GM19099 (cell line): Measurements from ENCODE around the gene GOLGA6A.

Experiments
- POLR2A ChIP-seq: IDR thresholded peaks from 3 replicates; pipeline ENCODE4 v1.6.1; 2011; ENCODE audit warnings: low read depth; ENCODE audit not compliant: insufficient read length; ENCODE audit errors: extremely low read depth

The GOLGA6A gene

DNA sequence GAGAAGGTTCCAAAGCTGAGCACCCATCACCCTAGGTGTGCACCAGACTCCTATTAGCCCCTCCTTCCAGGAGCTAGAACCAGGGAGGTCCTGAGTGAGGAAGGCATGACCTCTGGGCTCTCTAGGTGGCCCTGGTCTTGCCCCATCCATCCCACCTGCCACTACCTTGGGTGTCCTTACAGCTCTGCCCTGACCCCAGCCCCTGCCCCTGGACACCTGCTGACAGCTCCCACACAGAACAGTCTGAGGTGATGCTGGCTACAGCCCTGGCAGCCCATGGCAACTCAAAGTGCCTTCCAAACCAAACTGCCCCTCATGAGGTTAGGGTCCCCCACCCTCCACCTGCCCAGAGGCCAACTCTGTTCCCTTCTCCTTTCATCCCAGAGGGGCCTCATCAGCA, 37.2 kb downstream of the GOLGA6A start:
- TF ChIP-seq POLR2A, result no peak

DNA sequence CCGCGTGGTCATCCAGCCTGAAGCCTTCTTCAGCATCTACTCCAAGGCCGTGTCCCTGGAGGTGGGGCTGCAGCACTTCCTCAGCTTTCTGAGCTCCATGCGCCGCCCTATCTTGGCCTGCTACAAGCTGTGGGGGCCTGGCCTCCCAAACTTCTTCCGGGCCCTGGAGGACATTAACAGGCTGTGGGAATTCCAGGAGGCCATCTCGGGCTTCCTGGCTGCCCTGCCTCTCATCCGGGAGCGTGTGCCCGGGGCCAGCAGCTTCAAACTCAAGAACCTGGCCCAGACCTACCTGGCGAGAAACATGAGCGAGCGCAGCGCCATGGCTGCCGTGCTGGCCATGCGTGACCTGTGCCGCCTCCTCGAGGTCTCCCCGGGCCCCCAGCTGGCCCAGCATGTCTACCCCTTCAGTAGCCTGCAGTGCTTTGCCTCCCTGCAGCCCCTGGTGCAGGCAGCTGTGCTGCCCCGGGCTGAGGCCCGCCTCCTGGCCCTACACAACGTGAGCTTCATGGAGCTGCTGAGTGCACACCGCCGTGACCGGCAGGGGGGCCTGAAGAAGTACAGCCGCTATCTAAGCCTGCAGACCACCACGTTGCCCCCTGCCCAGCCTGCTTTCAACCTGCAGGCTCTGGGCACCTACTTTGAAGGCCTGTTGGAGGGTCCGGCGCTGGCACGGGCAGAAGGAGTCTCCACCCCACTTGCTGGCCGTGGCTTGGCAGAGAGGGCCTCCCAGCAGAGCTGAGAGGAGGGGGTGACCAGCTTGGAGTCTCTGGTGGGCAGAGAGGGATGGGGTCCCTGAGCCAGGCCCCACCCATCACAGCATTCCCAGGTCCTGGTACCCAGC, 37.9 kb downstream of the GOLGA6A start:
- TF ChIP-seq POLR2A, result no peak

DNA sequence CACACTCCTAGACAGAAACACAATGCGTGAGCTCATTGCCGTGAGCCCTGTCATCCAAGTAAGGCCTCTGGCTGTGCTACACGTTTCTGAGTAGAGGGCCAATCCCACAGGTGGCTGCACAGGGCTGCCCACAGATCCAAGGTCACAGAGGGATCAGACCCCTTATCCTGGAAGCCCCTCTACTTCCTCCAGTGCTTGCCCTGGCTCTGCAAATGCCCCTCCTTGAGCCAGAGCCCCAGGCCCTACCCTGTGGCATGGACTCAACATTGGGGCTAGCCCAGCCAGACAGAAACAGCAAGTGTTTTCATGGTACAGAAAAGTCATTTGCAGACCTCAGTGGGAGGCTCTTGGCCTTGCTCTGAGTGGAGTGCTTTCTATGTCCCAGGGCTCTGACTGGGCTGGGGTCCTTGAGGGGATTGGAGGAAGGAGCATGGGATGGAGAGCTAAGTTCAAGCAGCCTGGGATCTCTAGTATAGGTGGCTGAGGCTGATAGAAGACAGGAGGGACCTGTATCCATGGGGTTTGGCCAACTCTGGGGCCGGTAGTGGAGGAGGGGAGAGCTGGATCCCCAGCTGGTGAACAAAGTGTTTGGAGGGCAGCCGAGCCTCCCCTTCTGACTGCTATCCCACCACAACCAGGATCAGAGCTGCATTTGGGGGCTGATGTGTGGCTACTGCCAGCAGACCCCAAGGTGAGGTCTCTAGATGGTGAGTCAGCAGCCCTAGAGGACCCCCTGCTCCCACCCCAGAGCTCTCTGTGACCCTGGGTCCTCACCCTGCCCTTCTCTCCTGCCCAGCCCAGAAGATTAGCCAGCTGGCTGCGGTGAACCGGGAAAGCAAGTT, 38.7 kb downstream of the GOLGA6A start:
- TF ChIP-seq POLR2A, result no peak

DNA sequence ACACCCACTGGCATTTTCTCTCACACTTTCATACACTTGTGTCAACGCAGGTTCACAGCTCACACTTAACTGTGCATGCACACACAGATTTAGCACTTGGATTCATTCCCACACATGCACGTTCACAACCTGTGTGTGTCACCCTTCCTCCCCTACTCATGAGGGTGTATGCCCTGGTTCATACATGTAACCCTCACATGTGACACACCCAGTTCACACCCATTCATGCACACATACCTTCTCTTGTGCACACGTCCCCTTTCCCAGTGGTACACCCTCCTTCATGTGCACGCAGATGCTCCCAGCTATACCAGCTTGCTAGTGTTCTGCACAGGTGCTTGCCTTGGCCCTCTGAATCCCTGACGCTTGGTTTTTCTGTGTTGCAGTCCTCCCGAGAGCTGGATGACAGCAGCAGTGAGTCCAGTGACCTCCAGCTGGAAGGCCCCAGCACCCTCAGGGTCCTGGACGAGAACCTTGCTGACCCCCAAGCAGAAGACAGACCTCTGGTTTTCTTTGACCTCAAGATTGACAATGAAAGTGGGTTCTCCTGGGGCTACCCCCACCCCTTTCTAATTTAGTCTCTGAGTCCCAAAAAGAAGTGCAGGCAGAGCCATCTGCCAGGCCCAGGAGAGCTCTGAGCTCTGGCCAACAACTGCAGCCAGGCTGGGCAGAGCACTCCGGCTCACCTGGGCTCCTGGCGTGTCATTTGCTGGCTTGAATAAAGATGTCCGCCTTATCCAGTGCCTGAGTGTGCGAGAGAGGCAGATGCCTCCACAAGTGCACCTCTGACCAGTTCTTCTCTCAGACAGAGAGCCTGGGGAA, 39.5 kb downstream of the GOLGA6A start:
- no peak for TF ChIP-seq POLR2A

DNA sequence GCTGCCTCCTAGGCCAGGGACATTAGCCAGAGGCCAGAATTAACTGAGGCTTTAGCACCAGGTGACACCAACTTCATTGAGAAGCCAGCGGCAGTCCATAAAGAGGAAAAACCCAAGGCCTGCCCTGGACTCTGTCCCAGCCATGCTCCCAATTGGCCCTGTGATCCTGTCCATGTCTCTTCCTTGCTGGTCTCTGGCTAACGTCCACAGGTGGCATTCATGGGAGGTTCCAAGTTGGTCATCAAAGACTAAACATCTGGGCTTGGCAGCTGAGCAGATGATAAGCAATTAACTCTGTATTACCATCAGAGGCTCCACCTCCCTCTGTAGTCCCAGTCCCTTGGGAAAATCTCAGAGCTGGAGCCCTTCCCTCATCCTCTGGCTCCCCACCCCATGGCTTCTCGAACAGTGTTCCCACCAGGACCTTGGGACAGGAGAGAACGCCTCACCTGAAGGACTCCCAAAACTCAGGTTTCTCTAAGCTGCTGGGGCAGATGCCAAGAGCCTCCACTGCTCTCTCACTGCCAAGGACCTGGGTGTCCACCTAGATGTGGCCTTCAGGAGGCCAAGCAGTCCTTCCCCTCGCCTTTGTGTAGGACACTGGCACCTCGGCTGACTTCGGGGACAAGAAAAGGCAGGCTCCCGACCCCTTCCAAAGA, 40.4 kb downstream of the GOLGA6A start:
- TF ChIP-seq POLR2A, result no peak

DNA sequence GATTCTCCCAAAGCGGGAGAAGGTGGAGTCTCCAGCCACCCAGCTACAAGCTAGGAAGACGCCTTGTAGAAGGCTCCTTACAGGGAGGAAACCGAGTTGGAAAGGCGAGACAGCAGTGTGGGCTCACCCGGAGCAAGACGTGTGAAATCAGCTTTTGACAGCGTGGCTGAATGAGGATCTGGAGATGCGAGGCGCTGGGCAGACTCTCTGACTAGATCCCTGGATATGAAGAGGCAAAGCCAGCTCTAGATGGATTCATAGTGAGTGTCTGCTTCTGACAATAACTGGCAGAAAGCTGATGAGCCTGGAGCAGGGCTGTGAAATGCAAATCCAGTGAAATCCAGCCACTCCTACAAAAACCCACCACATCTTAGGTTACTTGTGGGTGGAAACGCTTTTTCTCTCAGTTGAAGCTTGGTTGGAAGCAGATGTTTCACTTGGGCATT, 41.0 kb downstream of the GOLGA6A start:
- TF ChIP-seq POLR2A, result no peak

DNA sequence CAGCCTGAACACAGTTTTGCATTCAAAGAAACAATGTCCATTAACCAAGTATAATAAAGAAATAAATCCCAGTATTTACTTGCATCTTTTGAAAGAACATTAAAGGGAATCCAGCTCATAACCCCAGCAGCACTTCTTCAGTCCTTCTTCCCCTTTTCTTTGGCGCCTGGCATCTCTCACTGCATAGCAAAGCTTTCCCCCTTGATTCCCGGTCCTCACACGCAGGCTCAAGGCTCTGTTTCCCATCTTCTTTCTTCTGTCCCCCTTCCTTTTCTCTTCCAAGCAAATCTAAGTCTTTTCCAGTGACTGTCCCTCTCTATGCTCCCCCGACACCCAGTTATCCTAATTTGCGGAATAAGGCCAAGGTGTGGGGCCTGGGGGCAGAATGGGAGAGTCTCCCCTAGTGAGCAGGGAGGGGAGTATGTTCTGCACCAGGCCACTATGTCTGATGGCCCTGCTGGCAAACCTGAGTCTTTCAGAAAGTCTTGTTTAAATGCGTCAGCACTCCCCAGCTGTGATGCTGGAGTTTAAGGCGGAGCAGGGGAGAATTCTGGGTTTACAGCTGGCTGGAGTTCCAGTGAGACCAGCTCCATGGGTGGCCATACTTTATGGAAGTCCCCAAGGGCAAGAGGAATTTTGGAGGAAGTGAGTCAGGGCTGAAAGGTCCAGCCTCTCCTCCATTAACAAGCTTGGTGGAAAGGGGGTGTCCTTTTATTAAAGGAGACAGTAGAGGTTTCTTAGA, 42.1 kb downstream of the GOLGA6A start:
- TF ChIP-seq POLR2A, result no peak

DNA sequence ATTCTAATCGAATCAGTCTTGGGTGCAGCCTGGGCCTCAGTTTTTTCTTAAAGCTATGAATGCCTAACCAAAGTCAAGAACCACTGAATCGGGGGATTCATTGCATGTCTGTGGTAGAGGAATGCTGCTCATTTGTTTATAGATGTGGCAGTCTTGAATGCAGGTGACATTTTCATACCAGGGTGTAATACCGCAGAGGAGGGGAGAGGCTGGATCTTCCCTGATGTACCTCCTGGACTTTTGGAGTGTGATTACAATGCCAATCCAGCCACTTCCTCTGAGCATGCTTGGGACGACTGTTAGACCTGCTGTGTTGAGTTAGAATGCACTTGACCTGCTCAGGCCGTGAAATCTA, 42.7 kb downstream of the GOLGA6A start:
- TF ChIP-seq POLR2A, result no peak

DNA sequence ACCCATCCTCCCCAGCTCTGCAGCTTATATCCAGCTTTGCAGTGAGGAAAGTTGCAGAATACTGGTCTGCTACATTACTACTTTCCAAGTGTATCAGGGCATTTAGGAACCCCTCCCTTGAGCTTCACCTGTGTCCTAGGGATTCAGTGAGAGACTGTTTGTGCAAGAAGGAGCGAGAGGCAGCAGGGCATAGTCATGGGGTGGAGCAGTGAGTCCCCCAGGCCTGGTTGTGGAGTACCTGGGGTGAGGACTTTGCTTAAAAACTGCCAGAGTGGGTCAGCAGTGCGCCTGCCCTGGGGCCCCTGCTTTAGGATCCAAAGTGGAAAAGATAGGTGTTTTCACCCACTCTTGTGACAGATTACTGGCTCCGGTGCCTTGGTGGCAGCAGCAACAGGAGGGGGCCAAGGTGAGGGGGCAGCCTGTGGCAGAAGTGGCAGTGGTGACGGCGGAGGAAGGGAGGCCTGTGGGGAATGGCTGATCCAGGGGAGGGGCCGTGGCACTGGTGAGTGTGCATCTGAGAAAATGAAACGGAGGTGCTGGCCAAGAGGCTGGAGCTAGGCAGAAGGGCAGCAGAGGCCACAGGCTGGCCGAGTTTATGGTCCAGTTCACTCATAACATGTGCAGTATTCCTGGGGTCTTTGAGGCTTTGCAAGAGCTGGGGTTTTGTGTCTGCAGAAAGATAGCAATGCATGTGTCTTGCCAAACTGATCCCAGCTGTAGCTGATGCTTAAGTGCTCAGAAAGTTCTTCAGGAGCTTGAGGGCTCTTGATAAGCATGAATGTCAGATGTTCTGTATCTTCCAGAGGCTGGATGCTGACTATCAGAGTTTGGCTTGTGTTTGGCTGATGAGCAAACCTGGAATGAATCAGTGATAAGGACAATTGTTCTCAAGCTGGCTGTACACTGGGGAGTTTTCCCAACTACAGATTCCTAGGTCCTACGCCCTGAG, 43.4 kb downstream of the GOLGA6A start:
- TF ChIP-seq POLR2A, result no peak

DNA sequence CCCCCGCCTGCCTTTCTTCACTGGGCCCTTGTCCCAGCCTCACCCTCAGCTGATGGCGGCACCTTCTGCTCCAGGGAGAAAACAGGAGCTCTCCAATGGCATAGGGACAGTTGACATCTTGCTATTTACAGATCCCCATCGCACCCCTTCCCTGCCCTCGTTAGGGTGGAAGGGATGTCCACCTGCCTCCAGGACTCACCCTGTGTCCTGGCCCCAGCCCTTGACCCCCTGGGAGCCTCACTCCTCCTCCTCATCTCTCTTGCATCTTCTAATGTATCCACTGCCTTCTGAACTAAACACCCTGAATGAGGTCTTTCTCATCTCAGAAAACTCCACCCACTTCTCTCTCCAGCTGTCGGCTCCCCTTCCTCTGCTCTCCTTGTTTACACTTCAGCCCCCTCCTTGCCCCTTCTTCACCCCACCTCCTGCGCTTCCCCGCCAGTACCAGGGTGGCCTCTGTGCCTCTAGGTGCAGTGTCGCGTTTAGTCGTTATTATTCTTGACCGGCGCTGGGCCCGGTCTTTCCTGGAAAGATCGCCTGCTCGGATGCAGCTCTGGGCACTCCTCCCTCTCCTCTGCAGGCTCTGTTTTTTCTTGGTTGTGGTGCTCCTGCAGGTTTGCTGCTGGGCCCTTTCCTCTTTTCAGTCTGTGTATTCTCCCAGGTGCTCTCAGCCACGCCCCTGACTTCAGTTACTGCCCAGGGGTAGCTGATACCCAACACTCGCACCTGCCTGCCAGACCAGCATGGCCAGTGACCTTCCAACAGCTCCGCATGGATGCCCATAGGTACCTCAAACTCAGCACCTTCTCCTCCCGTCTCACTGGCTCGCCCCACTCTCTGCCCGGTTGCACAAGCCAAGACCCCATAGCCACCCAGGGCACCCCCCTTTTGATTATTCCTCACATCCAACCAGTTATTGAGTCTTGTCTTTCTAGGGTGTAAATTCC, 44.9 kb downstream of the GOLGA6A start:
- TF ChIP-seq POLR2A, result no peak

DNA sequence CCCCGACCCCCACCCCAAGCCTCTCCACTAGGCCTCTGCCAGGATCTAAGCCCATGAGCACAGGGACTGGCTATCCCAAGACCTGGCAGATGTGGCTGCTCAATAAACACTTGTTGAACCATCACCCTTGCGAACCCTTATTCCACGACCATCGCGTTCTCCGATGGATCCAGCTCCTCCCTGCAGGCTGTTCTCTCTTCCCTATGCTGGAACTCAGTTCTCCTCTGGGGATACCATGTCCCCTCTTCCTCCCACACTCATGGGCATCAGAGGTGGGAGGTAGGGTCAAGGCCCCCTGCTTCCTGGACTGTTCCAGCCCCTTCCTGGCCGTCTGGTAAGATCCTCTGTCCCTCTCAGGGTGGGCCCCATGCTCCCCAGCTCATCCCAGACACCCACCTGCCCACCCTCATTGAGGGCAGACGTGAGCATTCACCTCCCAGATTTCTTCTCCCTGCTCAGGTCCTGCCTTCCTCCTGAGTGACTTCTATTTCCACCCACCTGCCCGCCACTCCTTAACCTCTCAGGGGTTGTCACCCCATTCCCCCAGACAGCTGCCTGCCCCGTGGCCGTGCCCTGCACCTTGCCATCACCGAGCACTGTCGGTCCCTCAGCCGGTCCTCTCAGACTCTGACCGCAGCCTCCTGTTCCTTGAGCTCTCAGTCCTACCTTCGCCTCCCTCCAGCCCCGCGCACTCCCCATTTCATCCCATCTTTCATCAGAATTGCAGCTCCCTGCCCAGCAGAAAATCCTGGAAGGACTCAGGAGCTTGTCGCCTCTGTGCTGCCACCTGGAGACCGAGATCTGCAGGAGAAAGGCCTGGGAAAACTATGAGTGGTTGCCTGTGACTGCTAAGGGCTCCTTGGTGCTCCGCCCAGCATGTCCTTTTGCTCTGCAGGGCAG, 45.8 kb downstream of the GOLGA6A start:
- TF ChIP-seq POLR2A, result no peak
